Measurements from ENCODE around the gene ADGRL3. TPM values are rescaled to one million over a fixed set of nuclear protein-coding genes. Genes with fewer than 3 reads are reported as not detected.

The ADGRL3 gene
- polyA plus RNA-seq, 1 experiment, result 0.01 TPM

DNA sequence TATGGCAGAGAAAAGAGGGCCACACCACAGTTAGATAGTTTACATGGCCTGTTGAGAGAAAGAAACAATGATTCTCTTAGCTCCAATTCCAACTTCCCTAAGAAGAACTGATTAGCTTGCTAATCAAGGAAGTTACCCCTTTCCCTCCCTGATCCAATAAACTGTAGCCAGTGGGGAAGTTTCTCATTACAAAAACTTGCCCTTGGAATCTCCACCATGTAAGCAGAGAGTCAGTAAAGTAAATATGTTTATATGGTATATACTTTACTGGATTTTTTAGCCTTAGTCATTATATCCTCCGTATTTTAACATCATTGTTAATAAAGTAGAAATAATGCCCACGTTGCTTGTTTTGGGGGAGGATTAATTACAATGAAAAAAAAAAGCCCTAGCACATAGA is 7.7 kb upstream of the ADGRL3 start:
- TF ChIP-seq, protein P1, sequence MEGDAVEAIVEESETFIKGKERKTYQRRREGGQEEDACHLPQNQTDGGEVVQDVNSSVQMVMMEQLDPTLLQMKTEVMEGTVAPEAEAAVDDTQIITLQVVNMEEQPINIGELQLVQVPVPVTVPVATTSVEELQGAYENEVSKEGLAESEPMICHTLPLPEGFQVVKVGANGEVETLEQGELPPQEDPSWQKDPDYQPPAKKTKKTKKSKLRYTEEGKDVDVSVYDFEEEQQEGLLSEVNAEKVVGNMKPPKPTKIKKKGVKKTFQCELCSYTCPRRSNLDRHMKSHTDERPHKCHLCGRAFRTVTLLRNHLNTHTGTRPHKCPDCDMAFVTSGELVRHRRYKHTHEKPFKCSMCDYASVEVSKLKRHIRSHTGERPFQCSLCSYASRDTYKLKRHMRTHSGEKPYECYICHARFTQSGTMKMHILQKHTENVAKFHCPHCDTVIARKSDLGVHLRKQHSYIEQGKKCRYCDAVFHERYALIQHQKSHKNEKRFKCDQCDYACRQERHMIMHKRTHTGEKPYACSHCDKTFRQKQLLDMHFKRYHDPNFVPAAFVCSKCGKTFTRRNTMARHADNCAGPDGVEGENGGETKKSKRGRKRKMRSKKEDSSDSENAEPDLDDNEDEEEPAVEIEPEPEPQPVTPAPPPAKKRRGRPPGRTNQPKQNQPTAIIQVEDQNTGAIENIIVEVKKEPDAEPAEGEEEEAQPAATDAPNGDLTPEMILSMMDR (IDR thresholded peaks at IDR 0.05; ENCODE audit: insufficient read depth, low read depth, low read length), result no peak
- no peak for DNase-seq (ENCODE audit: low read depth)
- H3K27me3 ChIP-seq (ENCODE audit: control insufficient read depth, insufficient read depth, low read length), result no peaks in the 10 kb centered on the region
- no peak overlapping the region for H3K4me3 ChIP-seq (ENCODE audit: low read depth, low read length)
- H3K36me3 ChIP-seq (ENCODE audit: control insufficient read depth, insufficient read depth, low read length), result no peaks in the 10 kb centered on the region
- POLR2A ChIA-PET, result no interaction called here
- CTCF ChIA-PET, result no interaction called here

DNA sequence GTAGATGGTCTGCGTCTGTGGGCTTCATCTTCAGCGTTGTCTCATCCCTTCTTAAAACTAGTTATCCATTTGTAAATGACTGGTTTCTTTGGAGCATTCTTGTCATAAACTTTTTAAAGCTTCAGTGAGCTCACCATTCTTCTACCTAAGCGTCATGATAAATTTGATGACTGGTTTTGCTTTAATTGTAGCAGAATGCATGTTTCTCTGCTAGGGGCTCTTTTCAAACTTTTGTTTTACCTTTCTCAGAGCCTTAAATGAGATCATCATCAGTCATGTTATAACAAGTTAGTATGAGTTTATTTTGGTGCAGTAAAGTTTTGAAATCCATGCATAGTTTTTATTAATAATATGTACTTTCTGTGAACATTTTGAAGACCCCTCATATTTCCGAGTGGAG is 6.3 kb upstream of the ADGRL3 start:
- POLR2A ChIA-PET, result no interaction called here
- no peaks in the 10 kb centered on the region for H3K36me3 ChIP-seq (ENCODE audit: control insufficient read depth, insufficient read depth, low read length)
- TF ChIP-seq, protein P1 (IDR thresholded peaks at IDR 0.05; ENCODE audit: insufficient read depth, low read depth, low read length), result no peak
- no peak overlapping the region for H3K4me3 ChIP-seq (ENCODE audit: low read depth, low read length)
- H3K27me3 ChIP-seq (ENCODE audit: control insufficient read depth, insufficient read depth, low read length), result no peaks in the 10 kb centered on the region; the same call in 1 of the 2 replicates
- CTCF ChIA-PET, result no interaction called here
- DNase-seq (ENCODE audit: low read depth), result no peak

DNA sequence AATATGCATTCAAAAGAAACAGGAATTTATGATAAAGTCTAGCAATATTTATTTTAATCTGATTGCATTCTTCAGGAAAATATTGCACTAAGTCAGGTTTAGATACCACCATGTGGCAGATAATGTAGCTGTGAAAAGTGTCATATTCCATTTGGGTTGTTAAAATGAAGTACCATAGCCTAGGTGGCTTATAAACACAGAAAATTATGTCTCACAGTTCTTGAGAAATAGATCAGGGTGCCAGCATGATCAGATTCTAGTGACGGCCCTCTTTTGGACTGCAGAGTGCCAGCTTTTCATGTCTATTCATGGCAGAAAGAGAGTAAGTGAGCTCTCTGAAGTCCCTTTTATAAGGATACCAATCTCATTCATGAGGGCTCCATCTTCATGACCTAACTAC is 5.6 kb upstream of the ADGRL3 start:
- TF ChIP-seq, protein P1 (IDR thresholded peaks at IDR 0.05; ENCODE audit: insufficient read depth, low read depth, low read length), result no peak
- ChIA-PET POLR2A (no interaction called here), CTCF (no interaction called here)
- no peaks in the 10 kb centered on the region for H3K36me3 ChIP-seq (ENCODE audit: control insufficient read depth, insufficient read depth, low read length)
- peaks cover 2% of the 10 kb centered on the region; the same call in 1 of the 2 replicates for H3K27me3 ChIP-seq (ENCODE audit: control insufficient read depth, insufficient read depth, low read length)
- no peak for DNase-seq (ENCODE audit: low read depth)
- H3K4me3 ChIP-seq (ENCODE audit: low read depth, low read length), result no peak overlapping the region

DNA sequence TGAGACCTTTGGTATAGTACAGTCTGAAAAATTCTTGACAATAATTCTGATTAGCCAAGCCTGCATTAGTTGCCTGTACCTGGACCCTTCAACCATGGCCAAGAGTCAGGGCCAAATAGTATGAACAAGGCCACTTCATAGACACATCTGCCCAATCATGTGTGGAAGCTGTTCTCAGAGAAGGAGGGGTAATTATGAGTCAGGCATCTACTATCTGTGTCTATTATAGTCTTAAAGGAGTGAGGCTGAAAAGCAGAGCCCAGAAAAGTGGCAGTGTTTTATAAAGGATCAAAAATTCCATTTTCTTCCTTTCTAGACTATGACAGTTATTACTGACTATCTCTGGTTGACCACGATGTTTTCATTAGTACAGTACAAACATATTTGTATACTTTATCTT is 5.0 kb upstream of the ADGRL3 start:
- ChIA-PET CTCF (no interaction called here), POLR2A (no interaction called here)
- peaks cover 5% of the 10 kb centered on the region; the same call in 1 of the 2 replicates for H3K27me3 ChIP-seq (ENCODE audit: control insufficient read depth, insufficient read depth, low read length)
- H3K4me3 ChIP-seq (ENCODE audit: low read depth, low read length), result no peak overlapping the region
- DNase-seq (ENCODE audit: low read depth), result no peak
- H3K36me3 ChIP-seq (ENCODE audit: control insufficient read depth, insufficient read depth, low read length), result no peaks in the 10 kb centered on the region
- TF ChIP-seq, protein P1 (IDR thresholded peaks at IDR 0.05; ENCODE audit: insufficient read depth, low read depth, low read length), result no peak

DNA sequence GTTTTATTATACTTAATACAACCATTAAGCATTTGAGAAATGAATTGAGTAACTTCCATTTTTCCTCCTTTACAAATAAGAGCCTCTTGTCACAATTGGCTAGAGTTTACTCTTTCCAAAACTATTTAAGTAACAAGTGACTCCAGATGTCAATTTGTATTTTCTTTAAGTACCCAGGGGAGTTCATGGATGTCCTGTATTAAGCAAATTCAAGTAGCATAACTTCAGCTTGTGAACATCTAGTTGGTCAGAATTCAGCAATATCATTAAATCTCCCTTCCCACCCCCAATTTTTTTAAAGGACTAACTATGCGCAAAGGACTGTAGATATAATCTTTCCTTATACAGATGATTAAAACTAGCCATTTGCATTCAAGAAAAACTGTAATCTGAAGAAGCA is 1.4 kb upstream of the ADGRL3 start:
- peaks cover 26% of the 10 kb centered on the region for H3K27me3 ChIP-seq (ENCODE audit: control insufficient read depth, insufficient read depth, low read length)
- ChIA-PET CTCF (interaction anchor here (1.6 kb wide), 1 partner anchor 656 kb away, joined by 4 read pairs; no protein-coding TSS in a partner anchor), POLR2A (no interaction called here)
- no peaks in the 10 kb centered on the region for H3K36me3 ChIP-seq (ENCODE audit: control insufficient read depth, insufficient read depth, low read length)
- TF ChIP-seq, protein P1 (IDR thresholded peaks at IDR 0.05; ENCODE audit: insufficient read depth, low read depth, low read length), result no peak
- no peak overlapping the region for H3K4me3 ChIP-seq (ENCODE audit: low read depth, low read length)
- no peak for DNase-seq (ENCODE audit: low read depth)
